Fibroblast of skin of right quadriceps (primary cell): ENCODE measurements around the gene OPN1MW2.
"Not testable (repeated sequence)": the region's sequence is repeated elsewhere in the genome, so short reads cannot be mapped to it uniquely, and the experiment has no call there.

Experiments used
- DNase-seq: peaks from one replicate; pipeline ENCODE4 v3.0.0-alpha.2; 2013

OPN1MW2 gene

DNA sequence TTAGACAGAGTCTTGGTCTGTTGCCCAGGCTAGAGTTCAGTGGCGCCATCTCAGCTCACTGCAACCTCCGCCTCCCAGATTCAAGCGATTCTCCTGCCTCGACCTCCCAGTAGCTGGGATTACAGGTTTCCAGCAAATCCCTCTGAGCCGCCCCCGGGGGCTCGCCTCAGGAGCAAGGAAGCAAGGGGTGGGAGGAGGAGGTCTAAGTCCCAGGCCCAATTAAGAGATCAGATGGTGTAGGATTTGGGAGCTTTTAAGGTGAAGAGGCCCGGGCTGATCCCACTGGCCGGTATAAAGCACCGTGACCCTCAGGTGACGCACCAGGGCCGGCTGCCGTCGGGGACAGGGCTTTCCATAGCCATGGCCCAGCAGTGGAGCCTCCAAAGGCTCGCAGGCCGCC is at the start of gene OPN1MW2:
OPN1MW2 (plus strand) TSS at position 301 of the 400 bp plus-strand sequence; CDS start at position 361, 60 bp downstream.
- DNase-seq = not testable (repeated sequence)

DNA sequence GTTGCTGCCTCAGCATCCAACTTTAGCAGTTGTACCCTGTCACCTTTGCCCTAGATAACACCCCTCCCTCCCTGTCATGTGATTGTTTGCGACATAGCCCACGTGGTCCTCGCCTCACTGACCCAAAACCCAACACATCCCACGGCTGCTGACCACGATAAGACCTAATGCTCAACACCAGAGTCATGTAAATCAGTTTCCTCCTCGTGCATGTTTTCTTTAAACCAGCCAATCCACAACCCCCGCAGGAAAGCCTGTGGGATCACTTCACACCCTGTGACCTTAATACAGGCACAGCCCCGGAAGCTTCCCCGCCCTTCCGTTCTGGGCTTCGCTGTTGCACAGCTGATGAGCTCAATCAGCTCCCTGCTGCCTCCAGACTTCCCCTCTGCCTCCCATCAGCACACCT is 47.0 kb upstream of the OPN1MW2 start:
- not testable (repeated sequence) for DNase-seq

DNA sequence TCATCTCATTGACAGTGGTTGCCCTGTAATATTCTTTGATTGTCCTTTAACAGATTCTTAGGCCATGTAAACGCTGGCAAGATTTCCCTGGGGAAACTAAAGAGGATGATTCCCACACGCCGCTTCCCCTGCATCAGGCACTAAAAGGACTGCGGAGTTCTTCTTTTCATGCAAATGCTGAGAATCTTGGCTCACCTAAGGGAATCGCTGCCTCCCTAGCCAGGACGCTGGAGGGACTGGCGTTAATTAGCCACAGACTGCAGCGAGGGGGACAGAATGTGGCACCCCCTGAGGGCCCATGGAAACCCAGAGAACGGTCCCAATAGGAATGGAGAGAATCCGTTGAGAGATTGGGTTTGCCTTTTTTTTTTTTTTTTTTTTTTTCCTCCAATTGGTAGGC is 45.2 kb upstream of the OPN1MW2 start:
- DNase-seq = not testable (repeated sequence)

DNA sequence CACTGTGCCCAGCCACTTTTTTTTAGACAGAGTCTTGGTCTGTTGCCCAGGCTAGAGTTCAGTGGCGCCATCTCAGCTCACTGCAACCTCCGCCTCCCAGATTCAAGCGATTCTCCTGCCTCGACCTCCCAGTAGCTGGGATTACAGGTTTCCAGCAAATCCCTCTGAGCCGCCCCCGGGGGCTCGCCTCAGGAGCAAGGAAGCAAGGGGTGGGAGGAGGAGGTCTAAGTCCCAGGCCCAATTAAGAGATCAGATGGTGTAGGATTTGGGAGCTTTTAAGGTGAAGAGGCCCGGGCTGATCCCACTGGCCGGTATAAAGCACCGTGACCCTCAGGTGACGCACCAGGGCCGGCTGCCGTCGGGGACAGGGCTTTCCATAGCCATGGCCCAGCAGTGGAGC is 37.3 kb upstream of the OPN1MW2 start, which contains the start of gene OPN1MW:
OPN1MW (plus strand) TSS at position 301 of the 400 bp plus-strand sequence; CDS start at position 383, 82 bp downstream.
- not testable (repeated sequence) for DNase-seq

DNA sequence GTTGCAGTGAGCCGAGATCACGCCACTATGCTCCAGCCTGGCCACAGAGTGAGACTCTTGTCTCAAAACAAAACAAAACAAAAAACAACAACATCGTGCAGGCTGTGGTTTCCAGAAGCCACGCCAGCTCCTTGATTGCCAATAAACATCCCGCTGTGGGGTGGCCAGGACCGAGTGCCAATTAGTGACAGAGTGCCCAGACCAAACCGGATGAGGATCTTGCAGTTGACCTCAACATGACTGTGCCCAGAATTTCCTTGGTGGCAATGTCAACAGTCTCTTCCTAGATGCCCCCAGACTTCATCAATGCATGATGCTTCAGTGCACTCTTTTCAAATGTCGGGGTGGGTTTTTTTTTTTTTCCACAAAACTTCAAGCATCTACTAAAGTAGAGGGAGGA is 35.8 kb upstream of the OPN1MW2 start:
- not testable (repeated sequence) for DNase-seq

DNA sequence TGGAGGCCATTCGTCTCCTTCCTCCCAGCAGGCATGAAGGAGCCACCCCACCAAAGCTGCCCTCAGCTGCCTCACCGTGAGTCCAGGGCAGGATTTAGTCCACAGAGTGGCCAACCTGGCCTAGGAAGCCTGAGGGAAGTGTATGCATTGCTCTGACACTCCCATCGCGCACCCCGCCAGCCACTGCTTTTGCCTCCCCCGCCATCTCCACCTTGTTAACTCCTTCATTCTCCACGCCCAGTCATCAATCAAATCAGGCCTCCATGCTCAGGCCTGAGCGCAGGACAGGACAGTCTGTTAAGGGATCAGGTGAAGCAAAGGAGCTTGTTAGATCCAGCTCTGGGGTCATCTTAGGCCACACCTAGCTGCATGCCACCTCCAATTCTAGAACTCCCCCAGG is 26.7 kb upstream of the OPN1MW2 start:
- DNase-seq = not testable (repeated sequence)

DNA sequence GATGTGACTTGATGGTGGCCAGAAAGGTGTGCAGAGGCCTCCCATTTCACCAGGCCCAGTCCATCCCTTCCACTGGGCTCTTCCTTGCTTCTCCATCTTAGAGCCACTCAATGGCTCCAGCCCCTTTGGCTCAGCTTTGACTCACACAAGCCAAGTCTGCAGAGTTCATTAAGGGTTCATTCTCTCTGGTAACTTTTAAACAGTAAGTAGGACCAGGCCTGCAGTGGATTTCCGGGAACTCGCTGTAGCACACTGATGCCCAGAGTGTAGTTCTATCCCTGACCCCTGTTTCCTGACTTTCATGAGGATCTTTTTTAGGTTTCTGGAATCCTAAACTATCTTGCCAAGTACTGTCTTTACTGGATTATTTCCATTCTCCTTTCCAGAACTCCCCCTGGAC is 25.2 kb upstream of the OPN1MW2 start:
- not testable (repeated sequence) for DNase-seq

DNA sequence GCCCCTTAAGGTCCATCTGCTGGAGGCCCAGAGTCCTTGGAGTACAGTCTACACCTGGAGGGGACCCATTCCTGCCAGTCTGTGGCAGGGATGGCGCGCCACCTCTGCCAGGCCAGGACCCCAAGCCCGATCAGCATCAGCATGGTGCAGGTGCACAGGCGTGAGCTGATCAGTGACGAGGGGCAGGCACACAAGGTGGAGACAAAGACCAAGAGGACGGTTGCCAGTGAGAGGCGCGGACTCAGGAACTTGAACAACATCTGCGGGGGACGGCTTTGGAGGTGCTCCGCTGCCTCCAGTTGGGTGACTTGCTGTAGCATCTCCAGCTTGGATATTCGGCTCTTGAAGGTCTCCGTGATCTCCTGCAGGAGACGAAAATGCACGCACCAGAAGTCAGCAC is 23.1 kb upstream of the OPN1MW2 start:
- not testable (repeated sequence) for DNase-seq

DNA sequence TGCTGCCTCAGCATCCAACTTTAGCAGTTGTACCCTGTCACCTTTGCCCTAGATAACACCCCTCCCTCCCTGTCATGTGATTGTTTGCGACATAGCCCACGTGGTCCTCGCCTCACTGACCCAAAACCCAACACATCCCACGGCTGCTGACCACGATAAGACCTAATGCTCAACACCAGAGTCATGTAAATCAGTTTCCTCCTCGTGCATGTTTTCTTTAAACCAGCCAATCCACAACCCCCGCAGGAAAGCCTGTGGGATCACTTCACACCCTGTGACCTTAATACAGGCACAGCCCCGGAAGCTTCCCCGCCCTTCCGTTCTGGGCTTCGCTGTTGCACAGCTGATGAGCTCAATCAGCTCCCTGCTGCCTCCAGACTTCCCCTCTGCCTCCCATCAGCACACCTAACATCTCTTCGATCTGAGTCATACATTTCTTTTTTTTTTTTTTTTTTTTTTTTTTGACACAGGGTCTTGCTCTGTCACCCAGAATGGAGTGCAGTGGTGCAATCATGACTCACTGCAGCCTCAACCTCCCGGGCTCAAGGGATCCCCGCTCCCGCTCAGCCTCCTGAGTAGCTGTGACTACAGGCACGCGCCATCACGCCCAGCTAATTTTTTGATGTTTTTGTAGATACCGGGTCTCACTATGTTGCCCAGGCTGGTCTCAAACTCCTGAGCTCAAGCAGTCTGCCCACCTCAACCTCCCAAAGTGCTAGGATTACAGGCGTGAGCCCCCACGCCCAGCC is 9.7 kb upstream of the OPN1MW2 start:
- not testable (repeated sequence) for DNase-seq

DNA sequence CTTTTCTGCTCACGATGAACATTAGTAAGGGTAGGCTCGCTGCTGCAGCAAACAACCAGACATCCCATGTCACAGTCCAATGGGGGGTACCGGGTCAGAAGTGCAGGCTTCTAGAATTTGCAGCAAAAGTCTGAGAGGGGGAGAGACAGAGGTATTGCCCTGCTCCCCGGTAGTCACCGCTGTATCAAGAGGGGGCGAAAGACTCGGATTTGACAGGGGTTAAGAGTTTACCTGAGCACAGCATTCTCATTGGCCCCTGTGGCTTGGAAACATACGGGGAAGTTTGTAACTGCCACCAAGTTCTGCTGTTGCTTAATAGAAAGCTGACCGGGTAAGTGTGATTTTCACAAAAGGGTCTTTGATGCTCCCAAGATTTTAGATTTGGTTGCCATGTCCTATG is 8.5 kb upstream of the OPN1MW2 start:
- DNase-seq = not testable (repeated sequence)

DNA sequence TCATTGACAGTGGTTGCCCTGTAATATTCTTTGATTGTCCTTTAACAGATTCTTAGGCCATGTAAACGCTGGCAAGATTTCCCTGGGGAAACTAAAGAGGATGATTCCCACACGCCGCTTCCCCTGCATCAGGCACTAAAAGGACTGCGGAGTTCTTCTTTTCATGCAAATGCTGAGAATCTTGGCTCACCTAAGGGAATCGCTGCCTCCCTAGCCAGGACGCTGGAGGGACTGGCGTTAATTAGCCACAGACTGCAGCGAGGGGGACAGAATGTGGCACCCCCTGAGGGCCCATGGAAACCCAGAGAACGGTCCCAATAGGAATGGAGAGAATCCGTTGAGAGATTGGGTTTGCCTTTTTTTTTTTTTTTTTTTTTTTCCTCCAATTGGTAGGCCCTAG is 8.1 kb upstream of the OPN1MW2 start:
- DNase-seq = not testable (repeated sequence)

DNA sequence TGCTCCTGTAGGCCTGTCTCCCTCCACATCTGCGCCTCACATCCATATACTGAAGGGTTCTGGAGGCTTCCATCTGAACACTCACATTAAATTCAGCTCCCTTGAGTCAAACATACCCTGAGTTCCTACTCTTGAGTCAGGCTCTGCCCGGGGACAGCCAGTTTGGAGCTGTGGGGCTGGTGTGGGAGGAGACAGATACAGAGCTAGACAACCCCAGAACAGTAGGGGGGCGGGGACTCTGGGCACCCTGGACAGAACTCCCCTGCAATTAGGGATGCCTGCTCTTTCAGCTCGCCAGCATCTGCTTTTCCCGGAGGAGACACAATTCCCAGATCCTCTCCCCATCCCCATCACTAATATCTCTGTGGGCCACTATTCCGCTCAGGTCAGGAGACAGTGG is 5.7 kb downstream of the OPN1MW2 start:
- DNase-seq = not testable (repeated sequence)

DNA sequence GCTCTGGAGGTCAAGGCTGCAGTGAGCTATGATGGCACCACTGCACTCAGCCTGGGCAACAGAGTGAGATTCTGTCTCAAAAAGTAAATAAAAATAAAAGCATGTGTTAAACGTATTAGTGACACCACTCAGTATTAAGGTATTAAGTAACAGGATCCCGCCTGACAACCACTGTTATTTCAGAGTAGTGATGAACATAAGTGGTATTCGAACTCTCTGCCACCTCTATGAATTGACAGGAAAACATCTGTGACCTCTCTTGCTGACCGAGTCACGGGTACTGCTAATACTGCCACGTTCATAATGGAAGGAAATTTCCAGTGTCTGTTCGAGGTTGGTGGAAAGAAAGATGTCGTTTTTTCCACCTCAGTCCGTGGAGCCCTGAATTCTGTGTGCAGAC is 7.2 kb downstream of the OPN1MW2 start:
- DNase-seq = not testable (repeated sequence)

DNA sequence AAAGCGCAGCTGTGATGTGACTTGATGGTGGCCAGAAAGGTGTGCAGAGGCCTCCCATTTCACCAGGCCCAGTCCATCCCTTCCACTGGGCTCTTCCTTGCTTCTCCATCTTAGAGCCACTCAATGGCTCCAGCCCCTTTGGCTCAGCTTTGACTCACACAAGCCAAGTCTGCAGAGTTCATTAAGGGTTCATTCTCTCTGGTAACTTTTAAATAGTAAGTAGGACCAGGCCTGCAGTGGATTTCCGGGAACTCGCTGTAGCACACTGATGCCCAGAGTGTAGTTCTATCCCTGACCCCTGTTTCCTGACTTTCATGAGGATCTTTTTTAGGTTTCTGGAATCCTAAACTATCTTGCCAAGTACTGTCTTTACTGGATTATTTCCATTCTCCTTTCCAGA is 11.9 kb downstream of the OPN1MW2 start:
- DNase-seq = not testable (repeated sequence)

DNA sequence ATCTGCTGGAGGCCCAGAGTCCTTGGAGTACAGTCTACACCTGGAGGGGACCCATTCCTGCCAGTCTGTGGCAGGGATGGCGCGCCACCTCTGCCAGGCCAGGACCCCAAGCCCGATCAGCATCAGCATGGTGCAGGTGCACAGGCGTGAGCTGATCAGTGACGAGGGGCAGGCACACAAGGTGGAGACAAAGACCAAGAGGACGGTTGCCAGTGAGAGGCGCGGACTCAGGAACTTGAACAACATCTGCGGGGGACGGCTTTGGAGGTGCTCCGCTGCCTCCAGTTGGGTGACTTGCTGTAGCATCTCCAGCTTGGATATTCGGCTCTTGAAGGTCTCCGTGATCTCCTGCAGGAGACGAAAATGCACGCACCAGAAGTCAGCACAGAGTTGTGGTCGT is 14.1 kb downstream of the OPN1MW2 start:
- DNase-seq = not testable (repeated sequence)

DNA sequence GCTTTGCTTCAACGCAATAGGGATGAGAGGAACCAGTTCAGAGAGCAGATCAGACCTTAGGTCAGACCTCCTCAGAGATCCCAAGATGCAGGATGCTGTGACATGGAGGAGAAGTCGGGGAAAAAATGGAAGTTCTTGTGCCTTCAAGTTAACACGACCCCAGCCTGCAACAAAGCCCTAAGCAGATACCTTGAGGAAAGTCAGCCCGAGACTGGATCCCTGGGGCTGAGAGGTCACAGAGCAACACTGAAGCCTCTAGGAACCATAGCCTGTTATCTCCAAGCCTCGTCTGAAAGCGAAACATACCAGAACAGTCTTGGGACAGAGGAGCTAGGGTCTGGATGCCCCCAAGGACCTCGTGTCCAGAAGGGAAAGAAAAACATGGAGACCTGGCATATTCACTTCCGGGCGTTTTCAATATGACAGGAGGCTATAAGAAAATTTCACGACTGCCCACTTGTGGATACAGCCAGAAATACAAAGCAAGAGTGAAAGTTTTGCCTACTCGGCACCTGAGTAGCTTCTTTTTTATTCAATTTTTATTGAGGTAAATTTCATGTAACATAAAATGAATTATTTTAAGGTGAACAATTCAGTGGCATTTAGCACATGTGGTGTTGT is 19.5 kb downstream of the OPN1MW2 start:
- DNase-seq = not testable (repeated sequence)

DNA sequence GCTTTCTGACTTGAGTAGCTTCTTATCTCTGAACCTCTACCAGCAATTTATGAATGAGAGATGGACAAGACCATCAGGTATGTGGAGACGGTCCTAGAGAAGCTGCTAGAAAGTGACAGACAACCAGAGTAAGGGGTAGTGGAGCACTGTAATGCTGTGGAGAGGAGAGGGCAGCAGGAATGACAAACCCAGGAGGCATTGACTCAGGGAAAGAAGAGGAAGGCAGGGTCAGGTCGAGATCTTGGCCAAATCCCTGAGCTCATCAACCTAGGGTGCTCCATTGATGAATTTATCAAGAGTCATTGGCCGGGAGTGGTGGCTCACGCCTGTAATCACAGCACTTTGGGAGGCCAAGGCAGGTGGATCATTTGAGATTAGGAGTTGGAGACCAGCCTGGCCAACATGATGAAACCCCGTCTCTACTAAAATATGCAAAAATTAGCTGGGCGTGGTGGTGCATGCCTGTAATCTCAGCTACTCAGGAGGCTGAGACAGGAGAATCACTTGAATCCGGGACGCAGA is 20.5 kb downstream of the OPN1MW2 start:
- not testable (repeated sequence) for DNase-seq

DNA sequence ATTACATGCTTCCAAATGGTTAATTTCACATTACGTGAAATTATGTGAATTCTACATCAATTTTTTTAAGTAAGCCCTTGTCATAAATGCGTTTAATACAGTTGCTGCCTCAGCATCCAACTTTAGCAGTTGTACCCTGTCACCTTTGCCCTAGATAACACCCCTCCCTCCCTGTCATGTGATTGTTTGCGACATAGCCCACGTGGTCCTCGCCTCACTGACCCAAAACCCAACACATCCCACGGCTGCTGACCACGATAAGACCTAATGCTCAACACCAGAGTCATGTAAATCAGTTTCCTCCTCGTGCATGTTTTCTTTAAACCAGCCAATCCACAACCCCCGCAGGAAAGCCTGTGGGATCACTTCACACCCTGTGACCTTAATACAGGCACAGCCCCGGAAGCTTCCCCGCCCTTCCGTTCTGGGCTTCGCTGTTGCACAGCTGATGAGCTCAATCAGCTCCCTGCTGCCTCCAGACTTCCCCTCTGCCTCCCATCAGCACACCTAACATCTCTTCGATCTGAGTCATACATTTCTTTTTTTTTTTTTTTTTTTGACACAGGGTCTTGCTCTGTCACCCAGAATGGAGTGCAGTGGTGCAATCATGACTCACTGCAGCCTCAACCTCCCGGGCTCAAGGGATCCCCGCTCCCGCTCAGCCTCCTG is 28.0 kb downstream of the OPN1MW2 start:
- not testable (repeated sequence) for DNase-seq

DNA sequence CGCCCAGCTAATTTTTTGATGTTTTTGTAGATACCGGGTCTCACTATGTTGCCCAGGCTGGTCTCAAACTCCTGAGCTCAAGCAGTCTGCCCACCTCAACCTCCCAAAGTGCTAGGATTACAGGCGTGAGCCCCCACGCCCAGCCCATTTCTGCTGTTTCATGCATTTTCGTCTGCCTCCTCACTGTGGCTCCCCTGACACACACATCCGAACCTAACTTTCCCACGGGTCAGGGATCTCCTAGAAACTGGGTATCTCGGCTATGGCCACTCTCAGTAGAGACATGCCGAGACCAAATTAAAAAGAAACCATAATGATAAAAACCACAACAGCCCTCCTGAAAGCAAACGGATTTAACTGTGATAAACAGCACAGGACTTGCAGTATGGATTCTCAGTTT is 28.5 kb downstream of the OPN1MW2 start:
- not testable (repeated sequence) for DNase-seq

DNA sequence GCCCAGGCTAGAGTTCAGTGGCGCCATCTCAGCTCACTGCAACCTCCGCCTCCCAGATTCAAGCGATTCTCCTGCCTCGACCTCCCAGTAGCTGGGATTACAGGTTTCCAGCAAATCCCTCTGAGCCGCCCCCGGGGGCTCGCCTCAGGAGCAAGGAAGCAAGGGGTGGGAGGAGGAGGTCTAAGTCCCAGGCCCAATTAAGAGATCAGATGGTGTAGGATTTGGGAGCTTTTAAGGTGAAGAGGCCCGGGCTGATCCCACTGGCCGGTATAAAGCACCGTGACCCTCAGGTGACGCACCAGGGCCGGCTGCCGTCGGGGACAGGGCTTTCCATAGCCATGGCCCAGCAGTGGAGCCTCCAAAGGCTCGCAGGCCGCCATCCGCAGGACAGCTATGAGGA is 37.7 kb downstream of the OPN1MW2 start, which contains the start of gene OPN1MW3:
OPN1MW3 (plus strand) TSS at position 301 of the 400 bp plus-strand sequence; CDS start at position 339, 38 bp downstream.
- DNase-seq = not testable (repeated sequence)

DNA sequence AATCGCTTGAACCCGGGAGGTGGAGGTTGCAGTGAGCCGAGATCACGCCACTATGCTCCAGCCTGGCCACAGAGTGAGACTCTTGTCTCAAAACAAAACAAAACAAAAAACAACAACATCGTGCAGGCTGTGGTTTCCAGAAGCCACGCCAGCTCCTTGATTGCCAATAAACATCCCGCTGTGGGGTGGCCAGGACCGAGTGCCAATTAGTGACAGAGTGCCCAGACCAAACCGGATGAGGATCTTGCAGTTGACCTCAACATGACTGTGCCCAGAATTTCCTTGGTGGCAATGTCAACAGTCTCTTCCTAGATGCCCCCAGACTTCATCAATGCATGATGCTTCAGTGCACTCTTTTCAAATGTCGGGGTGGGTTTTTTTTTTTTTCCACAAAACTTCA is 39.2 kb downstream of the OPN1MW2 start:
- DNase-seq = not testable (repeated sequence)

DNA sequence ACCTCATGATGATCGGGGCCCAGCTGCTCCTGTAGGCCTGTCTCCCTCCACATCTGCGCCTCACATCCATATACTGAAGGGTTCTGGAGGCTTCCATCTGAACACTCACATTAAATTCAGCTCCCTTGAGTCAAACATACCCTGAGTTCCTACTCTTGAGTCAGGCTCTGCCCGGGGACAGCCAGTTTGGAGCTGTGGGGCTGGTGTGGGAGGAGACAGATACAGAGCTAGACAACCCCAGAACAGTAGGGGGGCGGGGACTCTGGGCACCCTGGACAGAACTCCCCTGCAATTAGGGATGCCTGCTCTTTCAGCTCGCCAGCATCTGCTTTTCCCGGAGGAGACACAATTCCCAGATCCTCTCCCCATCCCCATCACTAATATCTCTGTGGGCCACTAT is 43.5 kb downstream of the OPN1MW2 start:
- not testable (repeated sequence) for DNase-seq

DNA sequence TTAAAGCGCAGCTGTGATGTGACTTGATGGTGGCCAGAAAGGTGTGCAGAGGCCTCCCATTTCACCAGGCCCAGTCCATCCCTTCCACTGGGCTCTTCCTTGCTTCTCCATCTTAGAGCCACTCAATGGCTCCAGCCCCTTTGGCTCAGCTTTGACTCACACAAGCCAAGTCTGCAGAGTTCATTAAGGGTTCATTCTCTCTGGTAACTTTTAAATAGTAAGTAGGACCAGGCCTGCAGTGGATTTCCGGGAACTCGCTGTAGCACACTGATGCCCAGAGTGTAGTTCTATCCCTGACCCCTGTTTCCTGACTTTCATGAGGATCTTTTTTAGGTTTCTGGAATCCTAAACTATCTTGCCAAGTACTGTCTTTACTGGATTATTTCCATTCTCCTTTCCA is 49.7 kb downstream of the OPN1MW2 start:
- not testable (repeated sequence) for DNase-seq
